GM10266 (cell line): Measurements from ENCODE around the gene UNK.
"Not testable (repeated sequence)": the region's sequence is repeated elsewhere in the genome, so short reads cannot be mapped to it uniquely, and the experiment has no call there.

Experiments used
- DNase-seq: peaks from one replicate; pipeline ENCODE4 v3.0.0; 2012; ENCODE audit errors: extremely low spot score
- TF ChIP-seq, protein P1 (sequence below): IDR thresholded peaks from 2 replicates; pipeline ENCODE4 v1.5.1; 2012; ENCODE audit warnings: mild to moderate bottlenecking, low read depth; ENCODE audit not compliant: control insufficient read depth, insufficient read depth; ENCODE audit errors: missing control alignments

Gene UNK

DNA sequence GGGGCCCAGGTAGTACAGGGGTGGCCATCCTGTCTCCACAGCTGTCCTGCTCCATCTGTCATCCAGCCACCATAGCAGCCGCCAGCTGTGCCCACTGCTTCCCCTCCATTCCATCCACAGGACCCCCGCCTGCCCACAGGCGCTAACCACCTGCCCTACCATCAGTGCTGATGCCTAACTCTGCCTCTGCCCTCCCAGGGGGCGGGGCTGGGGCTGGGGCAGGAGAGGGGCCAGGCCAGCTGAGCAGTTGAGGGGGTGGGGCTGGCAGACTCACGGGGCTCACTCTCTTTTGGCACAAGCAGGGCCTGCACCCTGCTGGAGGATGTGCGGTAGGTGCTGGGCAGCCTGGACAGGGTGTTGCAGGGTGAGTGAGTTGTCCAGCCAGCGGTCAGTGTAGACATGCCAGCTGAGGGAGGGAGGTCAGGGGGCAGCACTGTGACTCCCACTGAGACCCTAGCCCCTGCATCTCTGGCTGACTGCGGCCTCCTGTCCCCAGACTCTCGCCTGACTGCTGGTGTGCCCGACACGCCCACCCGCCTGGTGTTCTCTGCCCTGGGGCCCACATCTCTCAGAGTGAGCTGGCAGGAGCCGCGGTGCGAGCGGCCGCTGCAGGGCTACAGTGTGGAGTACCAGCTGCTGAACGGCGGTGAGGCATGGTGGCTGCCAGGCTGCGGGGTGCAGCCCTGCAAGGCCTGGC, 29.3 kb upstream of the UNK start:
- TF ChIP-seq, protein P1, sequence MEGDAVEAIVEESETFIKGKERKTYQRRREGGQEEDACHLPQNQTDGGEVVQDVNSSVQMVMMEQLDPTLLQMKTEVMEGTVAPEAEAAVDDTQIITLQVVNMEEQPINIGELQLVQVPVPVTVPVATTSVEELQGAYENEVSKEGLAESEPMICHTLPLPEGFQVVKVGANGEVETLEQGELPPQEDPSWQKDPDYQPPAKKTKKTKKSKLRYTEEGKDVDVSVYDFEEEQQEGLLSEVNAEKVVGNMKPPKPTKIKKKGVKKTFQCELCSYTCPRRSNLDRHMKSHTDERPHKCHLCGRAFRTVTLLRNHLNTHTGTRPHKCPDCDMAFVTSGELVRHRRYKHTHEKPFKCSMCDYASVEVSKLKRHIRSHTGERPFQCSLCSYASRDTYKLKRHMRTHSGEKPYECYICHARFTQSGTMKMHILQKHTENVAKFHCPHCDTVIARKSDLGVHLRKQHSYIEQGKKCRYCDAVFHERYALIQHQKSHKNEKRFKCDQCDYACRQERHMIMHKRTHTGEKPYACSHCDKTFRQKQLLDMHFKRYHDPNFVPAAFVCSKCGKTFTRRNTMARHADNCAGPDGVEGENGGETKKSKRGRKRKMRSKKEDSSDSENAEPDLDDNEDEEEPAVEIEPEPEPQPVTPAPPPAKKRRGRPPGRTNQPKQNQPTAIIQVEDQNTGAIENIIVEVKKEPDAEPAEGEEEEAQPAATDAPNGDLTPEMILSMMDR: no peak
- DNase-seq: no peak

DNA sequence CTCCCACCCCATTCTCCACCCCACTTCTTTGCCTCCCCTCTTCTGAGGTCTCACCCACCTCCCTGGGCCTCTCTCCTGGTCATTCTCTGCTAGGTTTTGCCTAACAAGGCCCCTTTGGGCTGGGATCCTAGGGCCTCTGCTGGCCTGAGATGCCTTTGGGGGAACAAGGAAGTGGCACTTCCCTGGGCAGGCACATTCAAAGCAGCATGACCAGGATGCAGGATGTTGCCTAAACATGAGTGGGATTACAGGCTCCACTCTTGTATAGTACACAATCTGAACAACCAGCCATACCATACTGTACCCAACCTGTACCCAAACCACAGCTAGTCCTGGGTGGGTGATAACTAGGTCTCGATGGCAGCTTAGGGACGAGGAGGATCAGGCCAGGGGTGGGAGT, 28.6 kb upstream of the UNK start:
- DNase-seq: no peak
- TF ChIP-seq, protein P1: no peak

DNA sequence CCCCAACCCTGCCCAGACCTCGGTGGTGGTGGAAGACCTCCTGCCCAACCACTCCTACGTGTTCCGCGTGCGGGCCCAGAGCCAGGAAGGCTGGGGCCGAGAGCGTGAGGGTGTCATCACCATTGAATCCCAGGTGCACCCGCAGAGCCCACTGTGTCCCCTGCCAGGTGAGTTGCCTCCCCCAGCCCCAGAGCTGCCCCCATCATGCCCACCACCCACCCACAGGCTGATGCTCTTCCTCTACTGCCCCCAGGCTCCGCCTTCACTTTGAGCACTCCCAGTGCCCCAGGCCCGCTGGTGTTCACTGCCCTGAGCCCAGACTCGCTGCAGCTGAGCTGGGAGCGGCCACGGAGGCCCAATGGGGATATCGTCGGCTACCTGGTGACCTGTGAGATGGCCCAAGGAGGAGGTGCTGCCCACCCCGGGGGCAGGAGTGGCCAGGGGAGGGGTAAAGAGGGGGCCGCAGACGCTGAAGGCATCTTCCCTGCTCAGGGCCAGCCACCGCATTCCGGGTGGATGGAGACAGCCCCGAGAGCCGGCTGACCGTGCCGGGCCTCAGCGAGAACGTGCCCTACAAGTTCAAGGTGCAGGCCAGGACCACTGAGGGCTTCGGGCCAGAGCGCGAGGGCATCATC, 28.0 kb upstream of the UNK start:
- DNase-seq: no peak
- TF ChIP-seq, protein P1: no peak

DNA sequence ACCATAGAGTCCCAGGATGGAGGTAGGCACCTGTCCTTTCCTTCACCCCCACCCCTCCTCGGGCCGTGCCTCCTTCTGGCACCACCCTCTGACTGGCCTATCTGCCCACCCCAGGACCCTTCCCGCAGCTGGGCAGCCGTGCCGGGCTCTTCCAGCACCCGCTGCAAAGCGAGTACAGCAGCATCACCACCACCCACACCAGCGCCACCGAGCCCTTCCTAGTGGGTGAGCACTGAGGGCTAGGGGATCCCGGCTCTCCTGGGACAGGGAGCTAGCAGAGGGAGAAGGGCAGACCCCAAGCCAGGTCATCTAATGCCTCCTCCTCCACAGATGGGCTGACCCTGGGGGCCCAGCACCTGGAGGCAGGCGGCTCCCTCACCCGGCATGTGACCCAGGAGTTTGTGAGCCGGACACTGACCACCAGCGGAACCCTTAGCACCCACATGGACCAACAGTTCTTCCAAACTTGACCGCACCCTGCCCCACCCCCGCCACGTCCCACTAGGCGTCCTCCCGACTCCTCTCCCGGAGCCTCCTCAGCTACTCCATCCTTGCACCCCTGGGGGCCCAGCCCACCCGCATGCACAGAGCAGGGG, 27.4 kb upstream of the UNK start:
- TF ChIP-seq, protein P1: no peak
- no peak for DNase-seq

DNA sequence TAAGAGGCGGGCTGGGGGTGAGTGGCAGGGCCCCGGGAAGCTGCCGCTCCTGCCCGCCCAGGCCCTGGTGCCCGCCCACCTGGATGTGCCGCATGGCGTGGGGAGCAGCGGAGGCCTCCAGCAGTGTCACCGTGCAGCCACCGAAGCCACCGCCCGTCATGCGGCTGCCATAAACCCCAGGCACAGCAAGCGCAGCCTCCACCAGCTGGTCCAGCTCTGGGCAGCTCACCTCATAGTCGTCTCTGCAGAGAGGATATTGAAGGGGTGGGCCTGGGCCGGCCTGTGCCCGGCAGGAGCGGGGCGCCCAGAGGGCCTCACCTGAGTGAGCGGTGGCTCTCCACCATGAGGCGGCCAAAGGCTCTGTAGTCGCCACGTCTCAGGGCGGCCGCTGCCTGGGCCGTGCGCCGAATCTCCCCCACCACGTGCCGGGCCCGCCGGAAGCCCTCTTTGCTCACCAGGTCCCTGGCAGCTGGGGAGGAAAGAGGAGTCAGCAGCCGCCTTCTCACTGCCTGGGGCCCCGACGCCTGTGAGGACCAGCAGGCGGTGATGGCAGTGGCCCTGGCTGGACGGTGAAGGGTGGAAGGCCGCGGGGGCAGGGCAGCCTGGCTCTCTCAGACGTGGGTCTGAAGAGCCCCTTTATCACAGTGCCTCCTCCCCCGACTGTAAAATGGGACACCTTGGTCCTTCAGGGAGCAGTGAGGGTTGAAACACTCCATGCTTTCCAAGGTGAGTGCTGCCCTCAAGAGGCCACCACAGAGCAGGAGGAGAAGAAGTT, 26.3 kb upstream of the UNK start:
- TF ChIP-seq, protein P1: peak; percentile 30
- no peak for DNase-seq

DNA sequence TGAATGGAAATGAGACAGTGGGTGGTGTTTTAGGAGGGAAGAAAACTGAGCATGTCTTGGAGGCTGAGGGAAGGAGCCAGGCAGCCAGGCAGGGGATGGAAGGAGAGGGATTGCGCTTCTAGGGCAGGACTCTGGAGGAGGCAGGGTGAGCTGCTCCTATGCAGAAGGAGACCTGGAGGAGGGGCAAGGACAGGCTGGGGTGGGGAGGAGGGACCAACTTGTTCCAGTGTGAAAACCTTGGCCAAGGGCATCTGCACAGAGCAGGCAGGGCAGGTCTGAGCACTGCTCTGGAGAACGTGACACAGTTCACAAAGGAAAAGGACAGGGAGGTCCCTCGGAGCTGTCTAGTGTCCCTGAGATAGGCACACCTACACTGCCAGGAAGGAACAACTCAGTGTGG, 25.1 kb upstream of the UNK start:
- no peak for DNase-seq
- TF ChIP-seq, protein P1: no peak

DNA sequence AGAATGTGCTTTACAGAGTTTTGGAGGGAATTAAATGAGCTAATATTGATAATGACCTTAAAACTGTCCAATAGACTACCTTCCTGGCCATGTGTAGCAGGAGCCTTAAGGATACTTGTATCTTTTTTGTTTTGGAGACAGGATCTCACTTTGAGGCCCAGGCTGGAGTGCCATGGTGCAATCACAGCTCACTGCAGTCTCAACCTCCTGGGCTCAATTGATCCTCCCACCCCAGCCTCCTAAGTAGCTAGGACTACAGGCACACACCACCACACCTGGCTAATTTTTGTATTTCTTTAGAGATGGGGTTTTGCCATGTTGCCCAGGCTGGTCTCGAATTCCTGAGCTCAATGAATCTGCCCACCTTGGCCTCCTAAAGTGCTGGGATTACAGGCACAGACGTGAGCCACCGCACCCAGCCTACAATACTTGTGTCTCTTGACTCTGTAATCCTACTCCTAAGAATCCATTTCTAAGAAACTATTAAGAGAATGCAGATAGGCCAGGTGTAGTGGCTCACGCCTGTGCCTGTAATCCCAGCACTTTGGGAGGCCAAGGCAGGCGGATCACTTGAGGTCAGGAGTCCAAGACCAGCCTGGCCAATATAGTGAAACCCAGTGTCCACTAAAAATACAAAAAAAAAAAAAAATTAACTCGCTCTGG, 24.5 kb upstream of the UNK start:
- not testable (repeated sequence) for DNase-seq
